IPS-11a (cell line): ENCODE measurements around the gene C9orf50.
A peak's percentile ranks its signal among the peaks of the same experiment; 100 is the strongest.

Experiments used
- H3K4me3 ChIP-seq: one replicate; pipeline ENCODE4 v1.5.1; 2013; ENCODE audit warnings: low read depth, low read length, control low read depth

Gene C9orf50

DNA sequence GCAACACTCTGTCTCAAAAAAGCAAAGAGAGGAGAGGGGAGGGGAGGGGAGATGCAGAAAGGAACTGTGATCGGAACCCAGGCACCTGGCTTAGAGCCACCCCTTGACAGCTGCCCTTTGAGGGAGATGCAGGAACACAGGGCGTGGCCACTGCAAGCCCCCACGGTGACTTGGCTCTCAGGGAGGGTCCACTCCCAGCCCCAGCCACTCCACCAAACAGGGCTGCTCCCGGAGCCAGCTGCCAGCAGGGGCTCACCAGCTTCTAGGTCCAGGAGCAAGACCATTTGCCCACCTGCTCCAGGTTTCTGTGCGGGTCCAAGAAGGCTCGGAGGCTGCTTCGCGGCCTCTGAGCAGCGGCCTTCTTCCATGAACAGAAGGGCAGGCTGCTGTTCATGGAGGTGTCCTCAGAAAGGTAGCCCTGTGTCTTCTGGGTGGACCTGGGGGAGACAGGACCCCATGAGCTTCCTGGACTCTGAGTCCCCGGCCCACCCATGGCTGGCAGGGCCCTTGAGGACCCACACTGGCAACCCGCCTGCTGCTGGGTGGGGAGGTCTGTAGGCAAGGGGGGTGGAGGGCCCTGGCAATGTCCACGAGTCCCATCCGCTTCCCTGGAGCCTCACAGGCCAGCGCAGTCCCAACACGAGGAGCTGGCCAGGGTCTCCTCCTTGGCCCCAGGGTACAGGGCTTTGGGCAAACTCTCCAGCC, 7.9 kb downstream of the C9orf50 start:
- H3K4me3 ChIP-seq = no peak overlapping the region

DNA sequence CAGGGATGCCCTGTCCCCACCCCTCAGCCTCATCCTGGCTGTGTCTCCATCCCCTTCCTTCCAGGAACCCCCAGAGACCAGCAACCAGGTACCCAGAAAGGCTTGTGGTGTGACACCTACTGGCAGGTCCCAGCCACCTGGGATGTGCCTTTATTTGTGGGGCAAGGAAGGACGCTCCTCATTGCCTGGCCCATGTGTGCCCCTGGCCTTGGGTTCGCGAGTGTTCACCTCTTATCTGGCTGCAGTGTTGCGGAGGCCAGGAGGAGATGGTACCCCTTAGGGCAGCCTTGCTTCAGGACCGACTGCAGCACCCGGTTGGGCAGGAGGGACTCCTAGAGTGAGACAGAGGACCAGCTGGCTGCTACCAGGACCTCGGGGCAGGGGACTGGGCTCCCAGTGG, 8.8 kb downstream of the C9orf50 start:
- no peak overlapping the region for H3K4me3 ChIP-seq

DNA sequence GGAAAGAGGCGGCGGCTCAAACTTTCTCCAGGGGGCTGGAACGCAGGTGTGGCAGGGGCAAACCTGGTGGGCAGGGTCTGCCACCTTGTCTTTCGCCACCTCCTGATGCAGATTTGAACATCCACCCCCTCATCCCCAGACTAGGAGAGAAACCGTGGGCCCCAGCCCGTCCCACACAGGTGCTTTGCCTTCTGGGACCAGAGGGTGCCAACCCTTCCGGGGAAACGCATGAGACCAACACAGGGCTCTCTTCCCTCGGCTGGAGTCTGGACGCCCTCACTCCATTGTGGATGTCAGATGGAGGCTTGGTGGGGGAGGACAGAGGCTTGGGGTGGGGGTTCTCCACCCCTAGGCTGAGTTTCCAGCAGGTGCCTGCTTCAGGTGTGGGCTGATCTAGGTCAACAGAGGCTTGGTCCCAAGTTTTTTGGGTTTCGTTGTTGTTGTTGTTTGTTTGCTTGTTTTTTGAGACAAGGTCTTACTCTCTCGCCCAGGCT, 9.5 kb downstream of the C9orf50 start:
- no peak overlapping the region for H3K4me3 ChIP-seq

DNA sequence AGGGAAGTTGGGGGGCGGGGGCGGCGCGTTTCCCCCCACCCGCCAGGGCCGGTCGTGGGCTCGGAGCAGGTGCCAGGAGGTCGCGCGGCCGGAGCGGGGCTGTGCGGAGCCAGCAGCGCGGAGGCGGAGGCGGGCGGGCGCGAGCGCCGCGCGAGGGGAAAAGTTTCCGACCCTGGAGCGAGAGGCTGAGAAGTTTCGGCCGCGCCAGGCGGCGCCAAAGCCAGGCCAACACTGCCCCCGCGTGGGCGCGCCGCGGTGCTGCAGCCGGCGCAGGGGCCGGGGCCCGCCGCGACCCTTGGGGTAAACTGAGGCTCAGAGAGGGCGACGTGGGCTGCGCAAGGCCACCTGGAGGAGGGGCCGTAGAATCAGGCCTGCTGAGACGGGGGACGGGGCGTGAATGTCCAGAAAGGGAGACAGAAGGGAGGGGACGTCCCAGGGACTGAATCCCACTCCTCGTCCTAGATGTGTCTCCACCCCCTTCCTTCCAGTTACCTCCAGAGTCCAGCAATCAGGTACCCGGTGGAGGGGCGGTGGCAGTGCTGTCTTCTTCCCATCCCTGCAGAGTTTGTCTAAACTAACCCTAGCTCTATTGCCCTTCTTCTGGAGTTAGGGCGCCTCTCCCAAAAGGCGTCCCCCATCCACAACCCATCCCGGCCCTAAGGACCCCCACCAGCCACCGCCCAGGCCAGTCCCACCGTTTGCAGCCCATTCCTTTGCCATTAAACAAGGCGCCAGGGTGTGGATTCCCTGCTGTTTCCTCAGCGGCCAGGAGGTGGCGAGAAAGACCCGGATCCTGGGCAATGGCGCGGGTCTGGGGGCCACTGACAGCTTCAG, 10.2 kb downstream of the C9orf50 start:
- peak overlapping the region; percentile 43 for H3K4me3 ChIP-seq

DNA sequence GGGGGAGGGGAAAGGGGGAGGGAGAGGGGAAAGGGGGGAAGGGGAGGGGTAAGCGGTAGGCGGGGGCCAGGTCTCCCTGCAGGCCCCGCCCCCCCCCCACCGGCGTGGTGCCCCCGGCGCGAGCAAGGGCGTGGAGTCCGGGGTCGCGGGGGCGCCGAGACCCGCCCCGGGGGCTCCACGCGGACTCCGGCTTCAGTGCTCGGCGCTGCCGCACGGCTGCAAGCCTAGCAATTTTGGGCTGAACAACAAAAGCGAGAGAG, 10.8 kb downstream of the C9orf50 start:
- peak overlapping the region; percentile 43 for H3K4me3 ChIP-seq

GRCh38 chr9:129609486-129610212, 11.3 kb downstream of the C9orf50 start:
- no peak overlapping the region for H3K4me3 ChIP-seq

DNA sequence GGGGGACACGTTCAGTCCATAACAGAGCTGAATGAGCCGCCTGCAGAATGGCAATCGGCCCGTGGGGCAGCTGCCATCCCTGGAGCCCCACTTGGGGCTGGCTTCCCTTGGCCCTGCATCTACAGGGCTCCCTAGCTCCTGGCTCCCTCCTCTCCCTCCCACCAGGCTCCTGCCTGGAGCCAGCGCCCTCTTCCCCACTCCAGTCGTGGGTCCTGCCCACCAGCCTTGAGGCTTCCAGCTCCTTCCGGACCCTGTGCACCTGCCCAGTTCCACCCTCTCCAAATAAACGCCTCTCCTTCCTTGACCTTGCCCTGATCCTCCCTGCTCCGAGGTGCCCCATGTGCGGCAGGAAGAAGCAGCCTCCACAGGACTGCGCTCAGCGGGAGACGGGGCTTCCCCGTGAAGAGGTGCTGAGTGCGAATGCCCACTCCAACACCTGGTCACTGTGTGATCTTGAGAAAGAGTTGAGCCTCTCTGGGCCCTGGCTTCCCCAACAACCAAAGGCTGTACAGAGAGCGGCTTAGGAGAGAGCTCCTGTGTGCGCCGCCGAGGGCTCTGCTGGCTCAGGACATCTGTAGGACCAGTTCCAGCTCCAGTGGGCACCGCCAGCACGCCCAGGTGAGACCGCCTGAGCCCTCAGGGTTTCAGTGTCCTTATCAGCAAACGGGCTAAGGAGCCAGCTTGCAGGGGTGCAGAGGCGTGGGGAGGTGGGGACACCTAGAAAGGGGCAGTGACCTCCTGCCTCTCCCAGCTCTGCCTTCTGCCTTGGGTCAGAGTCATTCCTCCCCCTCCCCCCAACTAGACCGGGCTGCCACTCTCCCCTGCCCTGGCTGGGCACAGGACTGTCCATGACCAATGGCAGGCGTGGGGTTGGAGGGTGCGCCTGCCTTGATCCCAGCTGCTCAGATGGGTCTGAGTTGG, 12.1 kb downstream of the C9orf50 start:
- H3K4me3 ChIP-seq = no peak overlapping the region

DNA sequence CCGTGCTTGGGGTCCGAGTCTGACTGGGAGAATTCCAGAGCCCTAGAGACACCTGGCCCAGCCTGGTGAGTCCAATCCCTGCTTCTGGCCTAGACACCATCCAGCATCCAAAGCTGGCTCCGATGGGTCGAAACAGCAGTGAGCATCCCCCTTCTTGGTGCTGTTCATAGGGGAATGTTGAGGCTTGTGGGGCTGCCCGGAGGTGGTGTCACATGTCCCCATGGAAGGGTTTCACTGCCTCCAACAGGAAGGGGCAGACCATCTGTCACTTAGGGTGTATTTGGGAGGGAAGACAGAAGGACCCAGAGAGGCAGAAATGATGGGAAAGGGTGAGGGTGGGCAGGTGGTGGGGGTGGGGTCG, 13.9 kb downstream of the C9orf50 start:
- H3K4me3 ChIP-seq = no peak overlapping the region

GRCh38 chr9:129606161-129607026, 14.5 kb downstream of the C9orf50 start:
- H3K4me3 ChIP-seq = no peak overlapping the region

DNA sequence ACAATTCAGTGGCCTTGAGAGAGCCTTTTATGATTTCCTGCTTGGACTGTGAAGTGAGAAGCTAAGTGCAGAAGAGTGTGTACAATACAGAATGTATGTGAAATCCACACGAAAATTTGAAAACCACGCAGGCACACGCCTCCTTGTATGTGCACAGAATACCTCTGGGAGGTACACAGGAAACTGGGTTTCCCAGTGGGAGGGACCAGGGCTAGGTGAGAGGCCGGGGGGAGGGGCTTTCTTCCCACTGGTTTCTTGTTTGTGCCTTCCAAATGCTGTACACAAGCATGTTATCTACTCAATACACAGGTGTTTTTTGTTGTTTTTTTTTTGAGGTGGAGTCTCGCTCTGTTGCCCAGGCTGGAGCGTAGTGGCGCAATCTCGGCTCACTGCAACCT, 16.1 kb downstream of the C9orf50 start:
- no peak overlapping the region for H3K4me3 ChIP-seq

DNA sequence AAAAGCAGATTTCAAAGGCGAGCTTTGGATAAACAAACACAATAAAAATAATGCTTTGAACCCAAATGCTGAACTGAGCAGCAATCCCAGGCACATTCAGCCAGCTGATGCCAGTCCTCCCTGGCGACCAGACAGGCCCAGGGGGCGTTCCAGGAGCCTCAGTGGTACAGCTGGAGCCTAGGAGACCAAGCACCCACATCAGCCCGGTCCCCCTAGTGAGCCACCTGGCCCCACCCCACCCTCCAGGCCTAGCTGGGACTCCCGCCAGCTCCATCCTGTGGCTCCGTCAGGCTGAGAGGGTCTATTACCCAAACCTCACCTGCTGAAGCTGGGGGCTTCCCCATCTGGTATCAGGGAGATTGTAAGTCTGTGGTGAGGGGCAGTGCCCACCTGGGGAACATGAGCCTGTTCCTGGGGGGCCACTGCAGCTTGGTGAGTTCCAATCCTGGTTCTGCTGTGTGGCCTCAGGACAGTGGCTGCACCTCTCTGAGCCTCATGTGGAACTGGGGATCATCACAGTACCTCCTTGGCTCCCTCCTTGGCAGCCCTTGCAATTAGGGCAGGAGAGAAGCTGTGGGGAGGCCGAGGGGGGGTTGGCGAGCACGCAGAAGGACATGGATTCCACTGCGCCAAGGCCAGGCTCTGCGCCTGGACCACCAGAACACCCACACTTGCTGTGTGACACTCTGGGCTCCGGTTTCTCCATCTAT, 16.7 kb downstream of the C9orf50 start:
- no peak overlapping the region for H3K4me3 ChIP-seq

- H3K4me3 ChIP-seq = no peak overlapping the region
These were observed 18.1 kb downstream of the C9orf50 start for GRCh38 chr9:129602598-129603415.

DNA sequence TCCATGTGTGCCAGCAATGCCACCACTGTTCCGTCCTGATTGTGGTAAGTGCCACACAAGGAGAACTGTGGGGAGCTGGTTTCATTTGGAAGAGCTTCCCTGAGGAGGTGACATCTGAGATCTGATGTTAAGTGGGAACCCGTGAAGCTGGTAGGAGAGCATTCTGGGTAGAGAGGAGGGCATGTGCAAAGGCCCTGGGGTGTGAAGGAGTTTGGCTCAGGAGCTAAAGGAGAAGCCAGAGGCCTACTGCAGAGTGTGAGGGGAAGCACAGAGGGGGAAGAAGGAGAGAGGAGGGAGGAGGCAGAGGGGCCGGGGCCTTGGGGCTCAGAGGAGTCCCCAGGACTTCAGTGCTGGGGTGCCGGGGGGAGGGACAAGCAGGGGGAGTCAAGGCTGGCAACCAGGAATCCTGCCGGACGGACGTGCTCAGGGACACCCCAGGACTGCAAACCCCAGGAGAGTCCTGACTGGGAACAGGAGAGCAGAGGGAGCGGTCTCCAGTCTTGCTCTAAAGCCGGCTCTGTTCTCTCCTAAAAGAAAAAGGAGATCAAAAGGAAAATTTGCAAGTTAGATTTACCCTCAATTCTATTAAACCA, 19.7 kb downstream of the C9orf50 start:
- H3K4me3 ChIP-seq = no peak overlapping the region

- peak overlapping the region; percentile 33 for H3K4me3 ChIP-seq
These were observed 22.8 kb downstream of the C9orf50 start for GRCh38 chr9:129598089-129598596.

DNA sequence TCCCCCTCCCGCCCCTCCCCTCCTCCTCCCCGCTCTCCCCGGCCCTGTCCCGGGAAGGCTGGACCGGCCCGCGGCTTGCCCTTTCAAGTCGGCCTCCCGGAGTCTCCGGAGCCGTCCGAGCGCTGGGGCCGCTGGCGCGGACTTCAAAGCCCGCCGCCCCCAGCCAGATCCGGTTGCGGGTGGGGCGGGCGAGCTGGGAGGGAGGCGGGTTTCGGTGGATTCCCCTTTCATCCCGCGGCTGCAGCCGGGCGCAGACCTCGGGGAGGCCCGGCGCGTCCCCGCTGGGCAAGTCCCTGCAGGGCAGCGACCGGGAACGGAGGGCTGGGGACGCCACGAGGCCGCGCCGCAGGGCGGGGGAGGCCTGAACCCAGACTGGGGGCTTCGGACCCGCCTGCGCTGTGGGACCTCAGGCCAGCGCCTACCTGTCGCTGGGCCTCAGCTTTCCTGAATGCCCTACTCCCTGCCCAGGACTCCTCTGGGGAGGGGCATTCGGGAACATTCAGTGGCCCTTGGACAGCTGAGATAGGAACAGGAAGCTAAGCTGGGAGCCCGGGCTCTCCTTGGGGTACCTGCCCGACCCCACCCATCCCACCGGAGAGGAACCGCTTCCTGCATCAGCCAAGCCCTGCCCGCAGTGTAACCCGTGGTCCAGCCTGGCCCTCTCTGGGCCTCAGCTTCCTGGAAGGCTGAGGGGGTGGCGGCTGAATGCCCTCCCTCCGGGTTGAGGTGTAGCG, 23.4 kb downstream of the C9orf50 start:
- H3K4me3 ChIP-seq = peak overlapping the region; percentile 33

DNA sequence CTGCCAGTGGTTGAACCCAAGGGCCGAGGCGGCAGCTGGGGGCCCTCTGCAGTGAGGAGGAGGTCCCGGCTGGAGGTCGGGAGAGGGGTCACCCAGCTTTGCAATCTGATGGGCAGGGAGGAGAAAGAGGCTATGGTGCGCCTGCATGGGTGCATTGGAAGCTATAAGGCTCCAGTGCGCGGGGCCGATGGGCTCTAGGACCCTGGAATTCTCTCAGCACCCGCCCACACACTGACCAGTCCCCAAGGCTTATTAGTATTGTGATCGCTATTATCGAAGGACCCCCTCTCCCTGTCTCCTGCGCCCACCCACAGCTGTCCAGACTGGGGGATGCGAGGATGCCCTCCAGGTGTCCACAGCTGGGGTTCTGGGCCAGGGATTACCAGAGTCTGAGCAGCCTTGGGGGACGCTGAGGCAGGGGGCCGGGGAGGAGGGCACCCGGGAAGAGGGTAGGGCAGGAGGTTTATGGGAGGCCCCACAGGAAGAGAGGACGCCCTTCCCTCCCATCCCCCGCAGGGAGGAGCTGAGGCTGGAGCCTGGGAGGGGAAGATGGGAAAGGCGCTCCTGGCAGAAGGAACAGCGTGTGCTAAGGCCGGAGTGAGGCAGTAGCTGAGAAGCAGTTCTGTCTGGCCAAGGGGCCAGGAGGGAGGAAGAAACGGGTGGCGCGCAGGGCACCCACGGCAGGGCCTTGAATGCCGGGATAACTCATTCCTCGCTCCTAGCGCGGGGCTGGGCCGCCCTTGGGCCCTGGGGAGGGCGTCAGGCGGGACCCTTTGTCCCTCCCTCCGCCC, 24.2 kb downstream of the C9orf50 start:
- peak overlapping the region; percentile 48 for H3K4me3 ChIP-seq
